CD4-positive, alpha-beta T cell (primary cell): ENCODE results near the gene ST8SIA3. TPM values are rescaled to one million over a fixed set of nuclear protein-coding genes. Genes with fewer than 3 reads are reported as not detected.

Experiments
- ATAC-seq: fragments of 200-7000 bp; cut with Tn5 transposase; one replicate; pipeline ENCODE4 v1.10.0; 2022; ENCODE audit warnings: mild to moderate bottlenecking; ENCODE audit not compliant: poor library complexity
- CTCF ChIA-PET: fragments of 350-600 bp; sonication (Branson Sonifier 250); formaldehyde crosslinking; loops from one replicate; lab custom pipeline; 2021; ENCODE audit warnings: antibody characterized with exemption, inconsistent platforms; lab: Charles Lee
- POLR2A ChIA-PET: fragments of 350-600 bp; sonication (Branson Sonifier 250); formaldehyde crosslinking; loops from one replicate; lab custom pipeline; 2021; ENCODE audit warnings: antibody characterized with exemption, inconsistent platforms; lab: Charles Lee
- DNase-seq, 14 experiments: peaks; one replicate each; pipeline ENCODE4 v3.0.0-alpha.2; 2013 to 2020; ENCODE audit warnings: mixed read lengths in 2 of 14
- H3K27ac ChIP-seq, 2 donors: one replicate each; pipeline versions ENCODE4 v1.5.1 to v1.7.0; 2013; ENCODE audit warnings: low read length in 2 of 2, low read depth in 1 of 2, mild to moderate bottlenecking in 1 of 2
- H3K27me3 ChIP-seq, 2 experiments: 1 replicate in 1 of 2; 2 replicates in 1 of 2; pipeline versions ENCODE4 v1.6.1 to v1.7.0; 2013; ENCODE audit warnings: low read length in 2 of 2, control low read depth in 1 of 2, mild to moderate bottlenecking in 1 of 2, moderate library complexity in 1 of 2; ENCODE audit not compliant: insufficient read depth in 2 of 2, control insufficient read depth in 1 of 2
- H3K36me3 ChIP-seq: one replicate; pipeline ENCODE4 v1.6.1; 2013; ENCODE audit warnings: low read length, control low read depth; ENCODE audit not compliant: insufficient read depth
- H3K4me1 ChIP-seq: one replicate; pipeline ENCODE4 v1.6.1; 2013; ENCODE audit warnings: low read length, control low read depth; ENCODE audit not compliant: insufficient read depth
- H3K4me3 ChIP-seq: one replicate; pipeline ENCODE4 v1.5.1; 2013; ENCODE audit warnings: mild to moderate bottlenecking, low read length, moderate library complexity
- H3K9me3 ChIP-seq, 2 experiments: 1 replicate in 1 of 2; 2 replicates in 1 of 2; pipeline versions ENCODE4 v1.6.1 to v1.7.0; 2013; ENCODE audit warnings: low read length in 2 of 2, mild to moderate bottlenecking in 2 of 2, control low read depth in 1 of 2, moderate library complexity in 1 of 2; ENCODE audit not compliant: control insufficient read depth in 1 of 2, insufficient read depth in 1 of 2
- H3K27ac Mint-ChIP-seq: one replicate; pipeline ENCODE4 v1.8.0; 2020; ENCODE audit warnings: mixed read lengths
- H3K27me3 Mint-ChIP-seq: one replicate; pipeline ENCODE4 v1.8.0; 2021; ENCODE audit warnings: mixed read lengths
- H3K36me3 Mint-ChIP-seq: one replicate; pipeline ENCODE4 v1.8.0; 2021; ENCODE audit warnings: low read depth, mixed read lengths
- H3K4me1 Mint-ChIP-seq: one replicate; pipeline ENCODE4 v1.8.0; 2021; ENCODE audit warnings: low read depth, mixed read lengths
- H3K4me3 Mint-ChIP-seq: one replicate; pipeline ENCODE4 v1.8.0; 2020; ENCODE audit warnings: mild to moderate bottlenecking, mixed read lengths
- H3K9me3 Mint-ChIP-seq: one replicate; pipeline ENCODE4 v1.8.0; 2020; ENCODE audit warnings: mixed read lengths
- CTCF ChIP-seq: fragments of 200-600 bp; IDR thresholded peaks from one replicate; pipeline ENCODE4 v1.8.0; 2022; ENCODE audit warnings: antibody characterized with exemption, mild to moderate bottlenecking
- intact Hi-C, 2 experiments: fragments of 100-400 bp; cut with DNase I in 1 of 2; cut with micrococcal nuclease in 1 of 2; formaldehyde crosslinking; loops; one replicate each; pipeline versions ENCODE4 v1.15.1 to v1.9.0; 2023 to 2025; cut with DNase I, micrococcal nuclease
- total RNA-seq, 174 experiments: library from RNA in 2 of 174; stranded (reverse) in 2 of 174; gene quantifications; one replicate each; pipeline ENCODE4 v1.2.3 and lab custom pipeline; 2021 to 2026

ST8SIA3 gene
- total RNA-seq, 2 experiments from 2014 or later: not detected

DNA sequence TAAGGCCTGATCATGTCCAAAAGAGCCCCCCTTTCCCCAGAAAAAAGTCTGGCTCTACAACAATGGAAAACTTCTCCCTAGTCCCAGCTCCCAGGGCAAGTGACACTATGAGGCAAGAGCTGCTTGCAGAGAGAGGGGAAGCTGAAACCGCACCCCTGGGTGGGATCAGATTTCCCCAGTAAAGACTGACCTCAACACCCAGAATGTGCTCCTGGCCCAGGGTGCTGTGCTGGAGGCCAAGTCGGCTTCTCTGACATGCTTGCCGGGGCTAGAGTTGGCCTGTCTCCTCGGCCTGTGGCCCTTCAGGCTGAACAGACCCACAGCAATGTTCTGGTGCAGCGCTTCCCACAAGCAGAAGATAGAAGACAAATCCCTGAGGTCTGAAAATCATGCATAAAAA is 18.4 kb upstream of the ST8SIA3 start:
- no peak for TF ChIP-seq CTCF
- ATAC-seq (no peak), DNase-seq (no peak)
- H3K4me1 Mint-ChIP-seq: no peaks in the 10 kb centered on the region
- ChIA-PET CTCF (no interaction called here), POLR2A (no interaction called here)
- Histone ChIP-seq H3K4me3 (no peak overlapping the region), H3K9me3 (peaks cover 0 to 3% of the 10 kb centered on the region in 2 experiments), H3K27ac (no peak overlapping the region), H3K36me3 (no peaks in the 10 kb centered on the region), H3K27me3 (peaks cover 0 to 3% of the 10 kb centered on the region in 2 experiments), H3K4me1 (no peaks in the 10 kb centered on the region)
- H3K36me3 Mint-ChIP-seq: no peaks in the 10 kb centered on the region
- intact Hi-C loops: no loop called here
- H3K27ac Mint-ChIP-seq: no peak overlapping the region
- peaks cover 13% of the 10 kb centered on the region for H3K27me3 Mint-ChIP-seq
- peaks cover 3% of the 10 kb centered on the region for H3K9me3 Mint-ChIP-seq
- no peak overlapping the region for H3K4me3 Mint-ChIP-seq

- DNase-seq (no peak), ATAC-seq (no peak)
- H3K4me3 Mint-ChIP-seq: no peak overlapping the region
- peaks cover 18% of the 10 kb centered on the region for H3K27me3 Mint-ChIP-seq
- peaks cover 0 to 3% of the 10 kb centered on the region in 2 experiments for H3K9me3 ChIP-seq
- ChIA-PET CTCF (no interaction called here), POLR2A (no interaction called here)
- H3K4me1 ChIP-seq: no peaks in the 10 kb centered on the region
- intact Hi-C loops: no loop called here
- peaks cover 0 to 3% of the 10 kb centered on the region in 2 experiments for H3K27me3 ChIP-seq
- H3K36me3 ChIP-seq: no peaks in the 10 kb centered on the region
- H3K4me3 ChIP-seq: no peak overlapping the region
- no peak for TF ChIP-seq CTCF
- no peak overlapping the region for H3K27ac ChIP-seq
- H3K27ac Mint-ChIP-seq: no peak overlapping the region
- peaks cover 3% of the 10 kb centered on the region for H3K9me3 Mint-ChIP-seq
- no peaks in the 10 kb centered on the region for H3K4me1 Mint-ChIP-seq
- no peaks in the 10 kb centered on the region for H3K36me3 Mint-ChIP-seq
Observed at GRCh38 chr18:57334383-57334782, 18.0 kb upstream of the ST8SIA3 start.

DNA sequence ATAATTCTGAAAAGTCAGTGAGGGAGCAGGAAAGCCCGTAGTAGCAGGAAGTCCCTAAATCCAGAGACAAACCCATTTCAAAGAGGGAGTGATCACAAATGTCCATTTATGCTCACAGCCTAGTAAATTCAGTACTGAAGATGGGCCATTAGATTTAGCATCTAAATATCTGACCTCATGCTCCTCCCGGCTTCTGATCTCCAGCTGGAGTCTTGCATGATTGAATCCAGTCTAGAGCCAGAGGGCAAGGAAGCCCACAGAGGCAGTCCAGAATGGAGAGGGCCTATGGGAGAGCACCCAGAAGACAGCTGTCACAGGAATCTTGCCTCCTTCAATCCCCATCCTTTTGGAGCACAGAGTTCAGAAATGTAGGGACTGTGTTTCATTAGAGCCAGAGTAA is 16.0 kb upstream of the ST8SIA3 start:
- ATAC-seq (no peak), DNase-seq (no peak)
- no peak overlapping the region for H3K27ac ChIP-seq
- Mint-ChIP-seq H3K27ac (no peak overlapping the region), H3K4me3 (no peak overlapping the region), H3K9me3 (peaks cover 3% of the 10 kb centered on the region), H3K27me3 (peaks cover 27% of the 10 kb centered on the region), H3K36me3 (no peaks in the 10 kb centered on the region), H3K4me1 (no peaks in the 10 kb centered on the region)
- ChIA-PET POLR2A (no interaction called here), CTCF (no interaction called here)
- no peaks in the 10 kb centered on the region for H3K36me3 ChIP-seq
- no peak overlapping the region for H3K4me3 ChIP-seq
- no peaks in the 10 kb centered on the region for H3K4me1 ChIP-seq
- H3K27me3 ChIP-seq: peaks cover 0 to 3% of the 10 kb centered on the region in 2 experiments
- intact Hi-C loops: no loop called here
- peaks cover 0 to 3% of the 10 kb centered on the region in 2 experiments for H3K9me3 ChIP-seq
- no peak for TF ChIP-seq CTCF
